22Rv1 (cell line): ENCODE data around the gene GSTCD.

Experiments
- ZFX ChIP-seq: fragments of 450-650 bp; IDR thresholded peaks from 2 replicates; pipeline ENCODE4 v1.6.1; 2017; ENCODE audit warnings: antibody characterized with exemption, borderline replicate concordance
- TF ChIP-seq, protein P1 (sequence below): fragments of 450-650 bp; IDR thresholded peaks from 2 replicates; pipeline ENCODE4 v1.5.1; 2017; ENCODE audit warnings: mild to moderate bottlenecking

DNA sequence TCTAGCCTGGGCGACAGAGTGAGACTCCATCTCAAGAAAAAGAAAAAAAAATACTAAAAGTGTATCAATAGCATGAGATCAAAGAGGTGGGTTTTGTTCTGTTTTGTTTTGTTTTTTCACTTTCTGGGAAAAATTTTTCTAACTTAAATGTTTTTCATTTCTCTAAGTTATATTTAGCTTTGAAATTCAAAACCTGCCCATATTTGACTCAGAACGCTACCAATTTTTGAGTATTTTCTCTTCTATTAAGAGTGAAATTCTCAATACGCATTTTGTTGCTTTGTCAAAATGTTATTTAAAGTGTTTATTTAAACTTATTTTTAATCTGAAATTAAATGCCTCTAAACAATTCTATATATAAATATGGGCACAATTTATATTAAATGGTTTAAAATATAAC is 39.6 kb downstream of the GSTCD start:
- TF ChIP-seq, protein P1, sequence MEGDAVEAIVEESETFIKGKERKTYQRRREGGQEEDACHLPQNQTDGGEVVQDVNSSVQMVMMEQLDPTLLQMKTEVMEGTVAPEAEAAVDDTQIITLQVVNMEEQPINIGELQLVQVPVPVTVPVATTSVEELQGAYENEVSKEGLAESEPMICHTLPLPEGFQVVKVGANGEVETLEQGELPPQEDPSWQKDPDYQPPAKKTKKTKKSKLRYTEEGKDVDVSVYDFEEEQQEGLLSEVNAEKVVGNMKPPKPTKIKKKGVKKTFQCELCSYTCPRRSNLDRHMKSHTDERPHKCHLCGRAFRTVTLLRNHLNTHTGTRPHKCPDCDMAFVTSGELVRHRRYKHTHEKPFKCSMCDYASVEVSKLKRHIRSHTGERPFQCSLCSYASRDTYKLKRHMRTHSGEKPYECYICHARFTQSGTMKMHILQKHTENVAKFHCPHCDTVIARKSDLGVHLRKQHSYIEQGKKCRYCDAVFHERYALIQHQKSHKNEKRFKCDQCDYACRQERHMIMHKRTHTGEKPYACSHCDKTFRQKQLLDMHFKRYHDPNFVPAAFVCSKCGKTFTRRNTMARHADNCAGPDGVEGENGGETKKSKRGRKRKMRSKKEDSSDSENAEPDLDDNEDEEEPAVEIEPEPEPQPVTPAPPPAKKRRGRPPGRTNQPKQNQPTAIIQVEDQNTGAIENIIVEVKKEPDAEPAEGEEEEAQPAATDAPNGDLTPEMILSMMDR: no peak
- no peak for TF ChIP-seq ZFX
